Measurements from ENCODE around the gene GJB3.
"Not testable (repeated sequence)": the region's sequence is repeated elsewhere in the genome, so short reads cannot be mapped to it uniquely, and the experiment has no call there.

Gene GJB3

DNA sequence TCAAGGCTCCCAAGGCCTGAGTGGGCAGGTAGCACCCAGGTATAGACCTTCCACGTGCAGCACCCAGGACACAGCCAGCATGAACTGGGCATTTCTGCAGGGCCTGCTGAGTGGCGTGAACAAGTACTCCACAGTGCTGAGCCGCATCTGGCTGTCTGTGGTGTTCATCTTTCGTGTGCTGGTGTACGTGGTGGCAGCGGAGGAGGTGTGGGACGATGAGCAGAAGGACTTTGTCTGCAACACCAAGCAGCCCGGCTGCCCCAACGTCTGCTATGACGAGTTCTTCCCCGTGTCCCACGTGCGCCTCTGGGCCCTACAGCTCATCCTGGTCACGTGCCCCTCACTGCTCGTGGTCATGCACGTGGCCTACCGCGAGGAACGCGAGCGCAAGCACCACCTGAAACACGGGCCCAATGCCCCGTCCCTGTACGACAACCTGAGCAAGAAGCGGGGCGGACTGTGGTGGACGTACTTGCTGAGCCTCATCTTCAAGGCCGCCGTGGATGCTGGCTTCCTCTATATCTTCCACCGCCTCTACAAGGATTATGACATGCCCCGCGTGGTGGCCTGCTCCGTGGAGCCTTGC lies 19.7 kb upstream of the GJB3 start:
- DNase-seq, result no peak

DNA sequence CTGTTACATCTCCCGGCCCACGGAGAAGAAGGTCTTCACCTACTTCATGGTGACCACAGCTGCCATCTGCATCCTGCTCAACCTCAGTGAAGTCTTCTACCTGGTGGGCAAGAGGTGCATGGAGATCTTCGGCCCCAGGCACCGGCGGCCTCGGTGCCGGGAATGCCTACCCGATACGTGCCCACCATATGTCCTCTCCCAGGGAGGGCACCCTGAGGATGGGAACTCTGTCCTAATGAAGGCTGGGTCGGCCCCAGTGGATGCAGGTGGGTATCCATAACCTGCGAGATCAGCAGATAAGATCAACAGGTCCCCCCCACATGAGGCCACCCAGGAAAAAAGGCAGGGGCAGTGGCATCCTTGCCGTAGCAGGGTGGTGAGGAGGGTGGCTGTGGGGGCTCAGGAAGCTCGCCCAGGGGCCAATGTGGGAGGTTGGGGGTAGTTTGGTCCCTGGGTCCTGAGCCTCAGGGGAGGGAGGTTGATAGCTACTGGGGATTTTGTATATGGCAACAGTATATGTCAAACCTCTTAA lies 19.2 kb upstream of the GJB3 start:
- DNase-seq, result no peak

GRCh38 chr1:34762474-34763141 lies 18.4 kb upstream of the GJB3 start:
- DNase-seq, result no peak

DNA sequence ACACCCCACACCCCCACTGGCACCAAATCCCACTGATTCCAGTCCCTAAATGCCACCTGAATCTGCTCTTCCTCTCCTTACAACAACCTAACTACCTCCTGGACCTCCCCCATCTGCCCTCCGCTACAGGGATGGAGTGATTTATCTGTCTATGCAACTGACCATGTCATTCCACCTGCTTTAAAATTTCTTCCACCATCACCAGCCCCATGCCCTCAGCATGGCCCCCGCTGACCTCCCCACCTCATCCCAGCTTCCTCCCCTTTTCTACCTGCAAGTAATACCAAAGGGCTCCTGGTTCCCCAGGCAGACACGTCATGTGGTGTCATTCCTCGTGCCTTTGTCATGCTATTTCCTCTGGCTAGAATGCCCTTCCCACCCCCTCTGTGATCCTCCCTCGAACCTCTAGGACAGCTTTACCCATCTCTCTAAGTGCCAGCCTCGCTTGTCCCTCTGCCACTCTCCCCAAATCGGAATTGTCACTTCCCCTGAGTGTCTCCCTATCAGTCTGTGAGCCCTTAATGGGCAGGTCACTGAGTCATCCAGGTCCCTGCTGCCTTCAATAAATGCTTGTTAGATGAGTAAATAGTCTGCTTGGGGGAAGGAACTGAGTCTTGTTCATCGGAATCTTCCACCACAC lies 17.8 kb upstream of the GJB3 start:
- no peak for DNase-seq

- no peak for DNase-seq
These were observed 12.2 kb upstream of the GJB3 start for GRCh38 chr1:34768856-34769255.

- DNase-seq, result no peak
These were observed 10.0 kb upstream of the GJB3 start for GRCh38 chr1:34770891-34771504.

DNA sequence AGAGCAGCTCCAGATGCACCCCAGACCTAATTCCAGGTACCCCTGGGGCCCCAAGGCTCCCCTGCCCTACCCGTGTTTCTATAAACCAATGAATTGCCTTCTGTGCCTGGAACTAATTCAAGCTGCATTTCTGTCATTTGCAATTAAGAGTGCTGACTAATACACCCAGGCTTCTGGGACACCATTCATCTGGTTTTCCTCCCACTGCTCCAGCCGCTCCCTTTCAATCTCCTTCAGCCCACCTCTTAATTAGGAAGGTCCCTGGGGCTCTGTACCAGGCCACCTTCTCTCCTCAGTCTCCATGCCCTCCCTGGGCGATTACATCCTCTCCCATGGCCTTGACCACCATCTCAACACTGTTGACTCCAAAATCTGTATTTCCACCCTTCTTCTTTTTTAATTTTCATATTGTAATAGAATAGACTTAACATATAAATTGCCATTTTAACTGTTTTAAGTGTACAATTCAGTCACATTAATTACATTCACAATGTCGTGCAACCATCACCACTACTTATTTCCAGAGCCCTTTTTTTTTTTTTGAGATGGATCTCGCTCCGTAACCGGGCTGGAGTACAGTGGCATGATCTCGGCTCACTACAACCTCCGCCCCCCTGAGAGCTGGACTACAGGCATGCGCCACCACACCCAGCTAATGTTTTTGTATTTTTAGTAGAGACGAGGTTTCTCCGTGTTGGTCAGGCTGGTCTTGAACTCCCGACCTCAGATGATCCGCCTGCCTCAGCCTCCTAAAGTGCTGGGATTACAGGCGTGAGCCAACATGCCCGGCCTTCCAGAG lies 9.2 kb upstream of the GJB3 start:
- no peak for DNase-seq

- not testable (repeated sequence) for DNase-seq
These were observed 7.9 kb upstream of the GJB3 start for GRCh38 chr1:34773114-34773513.

- DNase-seq, result no peak
These were observed 6.1 kb upstream of the GJB3 start for GRCh38 chr1:34774957-34775356.

DNA sequence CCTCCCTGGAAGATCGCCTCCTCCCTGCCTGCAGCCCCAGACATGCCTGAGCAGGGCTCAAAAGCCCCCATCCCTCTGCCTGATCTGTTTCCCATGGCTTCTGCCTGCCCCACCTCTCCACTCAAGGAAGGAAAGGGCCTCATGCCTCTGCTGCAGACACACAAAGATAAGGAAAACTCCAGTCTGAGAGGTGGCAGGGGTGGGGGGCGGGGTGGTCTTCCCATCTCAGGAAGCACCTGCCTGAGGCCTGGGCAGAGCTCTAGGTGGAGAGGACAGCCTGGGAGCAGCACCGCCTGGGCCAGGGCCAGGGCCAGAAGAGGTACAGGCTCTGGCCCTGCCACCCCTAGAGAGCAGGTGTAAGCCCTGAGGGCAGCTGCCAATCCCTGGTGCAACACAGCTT lies 4.1 kb upstream of the GJB3 start:
- DNase-seq, result no peak

DNA sequence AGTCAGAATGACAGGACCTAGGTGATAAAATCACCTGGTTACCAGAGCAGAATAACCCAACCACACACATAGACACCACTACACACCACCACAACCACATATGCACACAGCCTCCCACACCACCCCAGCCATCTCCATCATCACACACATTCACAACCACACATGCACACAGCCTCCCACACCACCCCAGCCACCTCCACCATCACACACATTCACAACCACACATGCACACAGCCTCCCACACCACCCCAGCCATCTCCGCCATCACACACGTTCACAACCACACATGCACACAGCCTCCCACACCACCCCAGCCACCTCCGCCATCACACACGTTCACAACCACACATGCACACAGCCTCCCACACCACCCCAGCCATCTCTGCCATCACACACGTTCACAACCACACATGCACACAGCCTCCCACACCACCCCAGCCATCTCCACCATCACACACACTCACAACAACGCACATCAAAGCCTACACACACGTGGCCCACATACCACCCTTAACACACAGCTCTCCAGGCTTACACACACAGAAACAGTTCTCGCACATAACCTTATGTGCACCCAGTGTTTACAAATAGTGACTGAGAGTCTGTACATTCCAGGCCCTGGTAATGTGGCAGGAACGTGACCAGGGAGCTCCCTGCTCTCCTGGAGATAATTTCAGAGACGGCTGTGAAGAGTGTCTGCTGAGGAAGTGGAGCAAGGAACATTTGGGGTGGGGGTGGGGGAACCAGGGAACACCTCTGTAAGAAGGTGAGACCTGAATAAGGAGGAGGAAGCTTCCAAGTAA lies 3.3 kb upstream of the GJB3 start:
- no peak for DNase-seq

GRCh38 chr1:34778381-34778780 lies 2.6 kb upstream of the GJB3 start:
- no peak for DNase-seq

GRCh38 chr1:34779005-34779404 lies 2.0 kb upstream of the GJB3 start:
- no peak for DNase-seq

DNA sequence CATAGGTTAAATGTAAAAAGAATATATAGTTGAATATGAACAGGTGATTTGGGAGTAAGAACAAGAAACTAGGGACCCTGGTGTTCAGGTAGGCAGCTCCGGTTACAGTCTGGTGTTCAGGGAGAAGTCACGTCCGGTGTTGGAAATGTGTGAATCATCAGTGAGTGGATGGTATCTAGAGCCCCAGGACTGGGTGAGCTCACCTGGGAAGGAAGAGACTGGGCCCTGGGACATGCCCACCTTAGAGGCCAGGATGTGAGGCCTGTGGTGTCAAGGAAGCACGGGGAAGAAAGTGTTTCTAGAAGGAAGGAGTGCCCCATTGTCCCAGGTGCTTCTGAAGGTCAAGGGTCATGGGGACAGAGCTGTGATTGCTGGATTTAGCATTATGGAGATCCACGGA lies 1.5 kb upstream of the GJB3 start:
- DNase-seq, result no peak

- DNase-seq, result no peak
These were observed 1.1 kb upstream of the GJB3 start for GRCh38 chr1:34779962-34780361.

DNA sequence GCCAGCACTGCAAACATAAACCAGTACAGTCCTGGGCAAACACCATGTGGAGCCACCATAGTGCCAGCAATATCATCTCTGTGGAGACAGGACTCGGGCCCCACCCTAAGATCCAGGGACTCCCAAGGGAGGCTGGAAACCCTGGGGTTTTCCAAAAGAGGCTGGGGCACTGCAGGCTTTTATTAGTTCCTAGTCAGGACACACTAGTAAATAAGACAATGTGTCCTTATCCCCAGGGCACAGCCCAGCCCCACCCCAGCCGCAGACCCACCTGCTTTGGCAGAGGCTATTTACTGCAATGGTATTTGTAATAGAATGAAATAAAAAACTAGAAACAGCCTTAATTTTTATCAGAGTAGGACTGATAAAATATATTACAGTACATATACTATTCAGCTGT lies 486 bp upstream of the GJB3 start:
- no peak for DNase-seq

- DNase-seq, result no peak
These were observed 904 bp downstream of the GJB3 start for GRCh38 chr1:34781844-34782391.

DNA sequence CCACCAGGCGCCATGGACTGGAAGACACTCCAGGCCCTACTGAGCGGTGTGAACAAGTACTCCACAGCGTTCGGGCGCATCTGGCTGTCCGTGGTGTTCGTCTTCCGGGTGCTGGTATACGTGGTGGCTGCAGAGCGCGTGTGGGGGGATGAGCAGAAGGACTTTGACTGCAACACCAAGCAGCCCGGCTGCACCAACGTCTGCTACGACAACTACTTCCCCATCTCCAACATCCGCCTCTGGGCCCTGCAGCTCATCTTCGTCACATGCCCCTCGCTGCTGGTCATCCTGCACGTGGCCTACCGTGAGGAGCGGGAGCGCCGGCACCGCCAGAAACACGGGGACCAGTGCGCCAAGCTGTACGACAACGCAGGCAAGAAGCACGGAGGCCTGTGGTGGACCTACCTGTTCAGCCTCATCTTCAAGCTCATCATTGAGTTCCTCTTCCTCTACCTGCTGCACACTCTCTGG lies 3.8 kb downstream of the GJB3 start:
- DNase-seq, result no peak

DNA sequence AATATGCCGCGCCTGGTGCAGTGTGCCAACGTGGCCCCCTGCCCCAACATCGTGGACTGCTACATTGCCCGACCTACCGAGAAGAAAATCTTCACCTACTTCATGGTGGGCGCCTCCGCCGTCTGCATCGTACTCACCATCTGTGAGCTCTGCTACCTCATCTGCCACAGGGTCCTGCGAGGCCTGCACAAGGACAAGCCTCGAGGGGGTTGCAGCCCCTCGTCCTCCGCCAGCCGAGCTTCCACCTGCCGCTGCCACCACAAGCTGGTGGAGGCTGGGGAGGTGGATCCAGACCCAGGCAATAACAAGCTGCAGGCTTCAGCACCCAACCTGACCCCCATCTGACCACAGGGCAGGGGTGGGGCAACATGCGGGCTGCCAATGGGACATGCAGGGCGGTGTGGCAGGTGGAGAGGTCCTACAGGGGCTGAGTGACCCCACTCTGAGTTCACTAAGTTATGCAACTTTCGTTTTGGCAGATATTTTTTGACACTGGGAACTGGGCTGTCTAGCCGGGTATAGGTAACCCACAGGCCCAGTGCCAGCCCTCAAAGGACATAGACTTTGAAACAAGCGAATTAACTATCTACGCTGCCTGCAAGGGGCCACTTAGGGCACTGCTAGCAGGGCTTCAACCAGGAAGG lies 4.3 kb downstream of the GJB3 start:
- DNase-seq, result no peak

DNA sequence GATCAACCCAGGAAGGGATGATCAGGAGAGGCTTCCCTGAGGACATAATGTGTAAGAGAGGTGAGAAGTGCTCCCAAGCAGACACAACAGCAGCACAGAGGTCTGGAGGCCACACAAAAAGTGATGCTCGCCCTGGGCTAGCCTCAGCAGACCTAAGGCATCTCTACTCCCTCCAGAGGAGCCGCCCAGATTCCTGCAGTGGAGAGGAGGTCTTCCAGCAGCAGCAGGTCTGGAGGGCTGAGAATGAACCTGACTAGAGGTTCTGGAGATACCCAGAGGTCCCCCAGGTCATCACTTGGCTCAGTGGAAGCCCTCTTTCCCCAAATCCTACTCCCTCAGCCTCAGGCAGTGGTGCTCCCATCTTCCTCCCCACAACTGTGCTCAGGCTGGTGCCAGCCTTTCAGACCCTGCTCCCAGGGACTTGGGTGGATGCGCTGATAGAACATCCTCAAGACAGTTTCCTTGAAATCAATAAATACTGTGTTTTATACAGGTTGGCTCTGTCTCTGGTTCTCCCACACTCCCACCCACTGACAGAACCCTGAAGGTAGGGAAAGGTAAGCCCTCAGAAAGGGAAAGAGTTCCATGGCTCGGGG lies 5.0 kb downstream of the GJB3 start:
- no peak for DNase-seq

All from NCI-H1105 (cell line).